VCaP (cell line): Measurements from ENCODE around the gene SORT1.

Experiments used
- H3K27ac ChIP-seq: fragments of 450-650 bp; 2 replicates; pipeline ENCODE4 v1.5.1; 2017
- CTCF ChIP-seq: fragments of 450-650 bp; conservative IDR thresholded peaks from 2 replicates; pipeline ENCODE4 v1.5.1; 2017; ENCODE audit warnings: mild to moderate bottlenecking, moderate library complexity

The SORT1 gene

GRCh38 chr1:109432336-109432735 lies 34.6 kb upstream of the SORT1 start:
- H3K27ac ChIP-seq = no peak overlapping the region
- no peak for TF ChIP-seq CTCF

GRCh38 chr1:109427171-109427467 lies 29.4 kb upstream of the SORT1 start:
- H3K27ac ChIP-seq = peak overlapping the region; percentile 82
- TF ChIP-seq CTCF = no peak

GRCh38 chr1:109426281-109427170 lies 28.8 kb upstream of the SORT1 start, which contains the start of gene PSMA5:
TSS of gene PSMA5 (minus strand) at chr1:109426448. CDS start at chr1:109426330, 118 bp downstream.
- no peak for TF ChIP-seq CTCF
- peak within 1 kb of the TSS; percentile 82 for H3K27ac ChIP-seq

GRCh38 chr1:109425391-109426280 lies 27.9 kb upstream of the SORT1 start:
- H3K27ac ChIP-seq = peak overlapping the region; percentile 82
- TF ChIP-seq CTCF = no peak

- no peak for TF ChIP-seq CTCF
- H3K27ac ChIP-seq = peak overlapping the region; percentile 82; the same call in 1 of the 2 replicates
Observed at GRCh38 chr1:109423498-109423897, 25.8 kb upstream of the SORT1 start.

- no peak overlapping the region for H3K27ac ChIP-seq
- TF ChIP-seq CTCF = no peak
Observed at GRCh38 chr1:109412551-109412950, 14.8 kb upstream of the SORT1 start.

GRCh38 chr1:109404838-109405237 lies 7.1 kb upstream of the SORT1 start:
- no peak for TF ChIP-seq CTCF
- no peak overlapping the region for H3K27ac ChIP-seq
